Measurements from ENCODE around the gene RNU1-1.
"Not testable (repeated sequence)": the region's sequence is repeated elsewhere in the genome, so short reads cannot be mapped to it uniquely, and the experiment has no call there.

DNA sequence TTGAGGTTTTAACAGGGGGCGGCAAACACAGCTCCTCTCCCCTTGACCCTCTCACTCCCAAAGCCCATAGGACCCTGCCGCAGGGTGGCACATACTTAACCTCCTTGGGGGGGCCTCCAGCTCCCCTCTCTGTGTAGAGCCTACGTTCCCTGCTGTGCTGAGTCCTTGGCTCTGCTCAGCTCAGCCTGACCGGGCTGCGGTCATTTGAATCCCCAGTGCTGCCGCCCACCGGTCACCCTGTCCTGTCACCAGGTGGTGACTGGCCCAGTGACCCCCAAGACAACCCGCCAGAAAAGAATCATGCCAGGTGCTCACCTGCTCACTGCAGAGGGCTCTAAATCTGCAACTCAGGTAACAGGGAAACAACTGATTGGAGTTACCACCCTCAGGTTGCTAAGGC is 12.6 kb downstream of the RNU1-1 start:
- TF ChIP-seq, protein P1, sequence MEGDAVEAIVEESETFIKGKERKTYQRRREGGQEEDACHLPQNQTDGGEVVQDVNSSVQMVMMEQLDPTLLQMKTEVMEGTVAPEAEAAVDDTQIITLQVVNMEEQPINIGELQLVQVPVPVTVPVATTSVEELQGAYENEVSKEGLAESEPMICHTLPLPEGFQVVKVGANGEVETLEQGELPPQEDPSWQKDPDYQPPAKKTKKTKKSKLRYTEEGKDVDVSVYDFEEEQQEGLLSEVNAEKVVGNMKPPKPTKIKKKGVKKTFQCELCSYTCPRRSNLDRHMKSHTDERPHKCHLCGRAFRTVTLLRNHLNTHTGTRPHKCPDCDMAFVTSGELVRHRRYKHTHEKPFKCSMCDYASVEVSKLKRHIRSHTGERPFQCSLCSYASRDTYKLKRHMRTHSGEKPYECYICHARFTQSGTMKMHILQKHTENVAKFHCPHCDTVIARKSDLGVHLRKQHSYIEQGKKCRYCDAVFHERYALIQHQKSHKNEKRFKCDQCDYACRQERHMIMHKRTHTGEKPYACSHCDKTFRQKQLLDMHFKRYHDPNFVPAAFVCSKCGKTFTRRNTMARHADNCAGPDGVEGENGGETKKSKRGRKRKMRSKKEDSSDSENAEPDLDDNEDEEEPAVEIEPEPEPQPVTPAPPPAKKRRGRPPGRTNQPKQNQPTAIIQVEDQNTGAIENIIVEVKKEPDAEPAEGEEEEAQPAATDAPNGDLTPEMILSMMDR (IDR thresholded peaks at IDR 0.05), result not testable (repeated sequence)
- not testable (repeated sequence) for TF ChIP-seq EP300 (IDR thresholded peaks at IDR 0.05)
